Glutamatergic neuron (in vitro differentiated cells): ENCODE measurements around the gene ZPBP. TPM values are rescaled to one million over a fixed set of nuclear protein-coding genes. Genes with fewer than 3 reads are reported as not detected.

ENCODE experiments used
- DNase-seq: peaks from one replicate; pipeline ENCODE4 v3.0.0; 2022
- H3K27ac Mint-ChIP-seq: one replicate; pipeline ENCODE4 v1.8.0; 2020; ENCODE audit warnings: mild to moderate bottlenecking, mixed read lengths, inconsistent platforms; ENCODE audit not compliant: unreplicated experiment
- H3K27me3 Mint-ChIP-seq: one replicate; pipeline ENCODE4 v1.8.0; 2020; ENCODE audit warnings: mild to moderate bottlenecking, moderate library complexity, mixed read lengths, inconsistent platforms; ENCODE audit not compliant: unreplicated experiment
- H3K36me3 Mint-ChIP-seq: one replicate; pipeline ENCODE4 v1.8.0; 2020; ENCODE audit warnings: mild to moderate bottlenecking, mixed read lengths, inconsistent platforms; ENCODE audit not compliant: unreplicated experiment
- H3K4me1 Mint-ChIP-seq: one replicate; pipeline ENCODE4 v1.8.0; 2020; ENCODE audit warnings: mild to moderate bottlenecking, low read depth, mixed read lengths, inconsistent platforms; ENCODE audit not compliant: unreplicated experiment
- H3K4me3 Mint-ChIP-seq: one replicate; pipeline ENCODE4 v1.8.0; 2020; ENCODE audit warnings: mild to moderate bottlenecking, mixed read lengths, inconsistent platforms; ENCODE audit not compliant: unreplicated experiment
- H3K9me3 Mint-ChIP-seq: one replicate; pipeline ENCODE4 v1.8.0; 2020; ENCODE audit warnings: mild to moderate bottlenecking, moderate library complexity, mixed read lengths, inconsistent platforms; ENCODE audit not compliant: unreplicated experiment
- CTCF ChIP-seq: fragments of 200-600 bp; sonication (generic); IDR thresholded peaks from one replicate; pipeline ENCODE4 v1.5.0; 2021; ENCODE audit not compliant: partially characterized antibody, unreplicated experiment
- long read RNA-seq: library from polyadenylated mRNA; unstranded; transcript quantifications from one replicate; pipeline ENCODE4 v2.0.0, GENCODE V29; 2020; ENCODE audit not compliant: unreplicated experiment
- total RNA-seq: library from RNA; stranded (reverse); fragmentation: NEBNext Ultra II Directional; extraction: Animal tissue kit (Norgen Biotek cat#: 25700); gene quantifications from one replicate; pipeline ENCODE4 v1.2.1, GENCODE V29; 2021; ENCODE audit not compliant: unreplicated experiment

The ZPBP gene
- total RNA-seq = not detected
- long read RNA-seq = 0 reads

GRCh38 chr7:50092579-50093491 lies at the start of gene ZPBP:
Gene ZPBP, minus strand, starts transcription at chr7:50093246. Its CDS starts 52 bp downstream, at chr7:50093194.
- TF ChIP-seq CTCF = peak; percentile 85
- Mint-ChIP-seq H3K4me1 (no peaks in the 10 kb centered on the region), H3K27ac (peak within 1 kb of the TSS; percentile 39), H3K9me3 (no peaks in the 10 kb centered on the region), H3K27me3 (no peaks in the 10 kb centered on the region), H3K4me3 (peak within 1 kb of the TSS; percentile 82), H3K36me3 (no peaks in the 10 kb centered on the region)
- DNase-seq = peak; percentile 51

- Mint-ChIP-seq H3K9me3 (peaks cover 1% of the 10 kb centered on the region), H3K36me3 (no peaks in the 10 kb centered on the region), H3K27ac (no peak overlapping the region), H3K4me3 (no peak overlapping the region), H3K4me1 (no peaks in the 10 kb centered on the region), H3K27me3 (no peaks in the 10 kb centered on the region)
- TF ChIP-seq CTCF = peak; percentile 91
- DNase-seq = no peak
Observed at GRCh38 chr7:50142425-50143017, 49.5 kb upstream of the ZPBP start.

- DNase-seq = no peak
- Mint-ChIP-seq H3K27ac (no peak overlapping the region), H3K36me3 (no peaks in the 10 kb centered on the region), H3K9me3 (peaks cover 1% of the 10 kb centered on the region), H3K4me1 (no peaks in the 10 kb centered on the region), H3K4me3 (no peak overlapping the region), H3K27me3 (no peaks in the 10 kb centered on the region)
- TF ChIP-seq CTCF = no peak
Observed at GRCh38 chr7:50141854-50142253, 48.8 kb upstream of the ZPBP start.

- no peak for DNase-seq
- Mint-ChIP-seq H3K4me1 (no peaks in the 10 kb centered on the region), H3K27me3 (no peaks in the 10 kb centered on the region), H3K9me3 (peaks cover 1% of the 10 kb centered on the region), H3K4me3 (no peak overlapping the region), H3K36me3 (no peaks in the 10 kb centered on the region), H3K27ac (no peak overlapping the region)
- no peak for TF ChIP-seq CTCF
Observed at GRCh38 chr7:50141131-50141530, 48.1 kb upstream of the ZPBP start.

- no peak for DNase-seq
- no peak overlapping the region for H3K4me3 Mint-ChIP-seq
- H3K36me3 Mint-ChIP-seq = no peaks in the 10 kb centered on the region
- H3K27ac Mint-ChIP-seq = no peak overlapping the region
- no peaks in the 10 kb centered on the region for H3K27me3 Mint-ChIP-seq
- no peak for TF ChIP-seq CTCF
- H3K4me1 Mint-ChIP-seq = no peaks in the 10 kb centered on the region
- peaks cover 1% of the 10 kb centered on the region for H3K9me3 Mint-ChIP-seq
Observed at GRCh38 chr7:50140688-50141087, 47.6 kb upstream of the ZPBP start.
